Spleen (tissue), 7 donors: ENCODE measurements around the gene ARSB.

Experiments
- POLR2A ChIP-seq, 3 donors: fragments of 450-650 bp; IDR thresholded peaks; one replicate each; pipeline ENCODE4 v1.5.1; 2017; ENCODE audit warnings: antibody characterized with exemption in 3 of 3, mild to moderate bottlenecking in 1 of 3
- TF ChIP-seq, protein P1 (sequence below), 11 experiments: fragments of 200-600 bp in 7 of 11; fragments of 450-650 bp in 4 of 11; sonication (generic) in 4 of 11; IDR thresholded peaks in 8 of 11; conservative IDR thresholded peaks in 3 of 11; 1 replicate in 7 of 11; 2 replicates in 4 of 11; pipeline versions ENCODE4 v1.4.0 to v1.8.0; 2016 to 2021; ENCODE audit warnings: antibody characterized with exemption in 11 of 11, inconsistent platforms in 4 of 11, mild to moderate bottlenecking in 1 of 11
- donor health status: DM: no; HTN: no; CAD: no; lungs with moderate emphysema.
- donor health status: DM: no; HTN: no; CAD: no.
- donor health status: DM: no; HTN: no; CAD: no.

DNA sequence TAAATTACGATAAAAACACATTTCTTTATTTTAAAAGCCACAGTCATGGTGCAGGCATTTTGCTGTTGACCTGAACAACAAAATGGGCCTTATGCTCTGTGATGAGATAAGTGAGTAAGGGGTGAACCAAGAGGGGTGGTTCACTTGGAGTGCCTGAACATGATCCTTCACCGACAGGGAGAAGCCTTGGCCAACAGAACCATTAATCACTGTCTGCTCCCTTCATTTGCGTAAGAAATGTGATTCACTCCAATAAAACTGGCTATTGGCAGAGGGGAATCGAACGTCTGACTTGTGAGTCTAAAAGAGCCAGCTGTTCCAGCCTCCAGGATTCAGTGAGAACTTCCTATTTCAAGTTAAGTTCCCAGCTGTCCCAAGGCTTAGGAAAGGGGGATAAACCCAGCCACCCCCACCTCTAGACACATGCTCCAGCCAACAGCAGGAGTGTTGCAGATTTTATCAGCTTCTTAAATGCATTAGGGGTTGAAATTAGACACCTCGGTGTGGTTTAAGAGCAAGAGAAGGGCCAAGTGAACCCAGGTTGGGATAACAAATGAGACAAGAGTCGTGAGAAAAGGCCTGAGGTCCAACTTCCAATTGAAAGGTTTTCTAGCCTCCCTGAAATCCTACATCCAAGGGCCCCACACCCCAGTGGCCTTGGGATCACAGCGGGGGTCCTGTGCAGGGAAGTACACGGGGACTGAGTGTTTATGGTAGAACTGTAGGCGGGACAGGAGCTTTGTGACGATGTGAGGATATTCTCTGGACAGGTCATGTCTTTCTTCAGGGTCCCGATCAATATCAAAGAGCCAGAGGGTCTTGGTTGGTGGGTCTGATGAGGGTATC is 205.1 kb downstream of the ARSB start:
- TF ChIP-seq, protein P1, sequence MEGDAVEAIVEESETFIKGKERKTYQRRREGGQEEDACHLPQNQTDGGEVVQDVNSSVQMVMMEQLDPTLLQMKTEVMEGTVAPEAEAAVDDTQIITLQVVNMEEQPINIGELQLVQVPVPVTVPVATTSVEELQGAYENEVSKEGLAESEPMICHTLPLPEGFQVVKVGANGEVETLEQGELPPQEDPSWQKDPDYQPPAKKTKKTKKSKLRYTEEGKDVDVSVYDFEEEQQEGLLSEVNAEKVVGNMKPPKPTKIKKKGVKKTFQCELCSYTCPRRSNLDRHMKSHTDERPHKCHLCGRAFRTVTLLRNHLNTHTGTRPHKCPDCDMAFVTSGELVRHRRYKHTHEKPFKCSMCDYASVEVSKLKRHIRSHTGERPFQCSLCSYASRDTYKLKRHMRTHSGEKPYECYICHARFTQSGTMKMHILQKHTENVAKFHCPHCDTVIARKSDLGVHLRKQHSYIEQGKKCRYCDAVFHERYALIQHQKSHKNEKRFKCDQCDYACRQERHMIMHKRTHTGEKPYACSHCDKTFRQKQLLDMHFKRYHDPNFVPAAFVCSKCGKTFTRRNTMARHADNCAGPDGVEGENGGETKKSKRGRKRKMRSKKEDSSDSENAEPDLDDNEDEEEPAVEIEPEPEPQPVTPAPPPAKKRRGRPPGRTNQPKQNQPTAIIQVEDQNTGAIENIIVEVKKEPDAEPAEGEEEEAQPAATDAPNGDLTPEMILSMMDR (IDR thresholded peaks at IDR 0.05 in 8 of 11, conservative IDR thresholded peaks at IDR 0.05 in 3 of 11), result no peak
- TF ChIP-seq POLR2A (IDR thresholded peaks at IDR 0.05), result no peak
